ENCODE results near the gene SHQ1.

Gene SHQ1

GRCh38 chr3:72847751-72848702 lies at the start of gene SHQ1:
Gene SHQ1, minus strand, starts transcription at chr3:72848445. Its CDS starts 105 bp downstream, at chr3:72848340.
- DNase-seq = peak; percentile 97

GRCh38 chr3:72897758-72898007 lies 49.4 kb upstream of the SHQ1 start:
- no peak for DNase-seq

GRCh38 chr3:72896996-72897757 lies 48.9 kb upstream of the SHQ1 start:
- no peak for DNase-seq

GRCh38 chr3:72894976-72895552 lies 46.8 kb upstream of the SHQ1 start:
- DNase-seq = no peak

- DNase-seq = no peak
Observed at GRCh38 chr3:72892870-72893269, 44.6 kb upstream of the SHQ1 start.

GRCh38 chr3:72892081-72892775 lies 44.0 kb upstream of the SHQ1 start:
- DNase-seq = no peak

- no peak for DNase-seq
Observed at GRCh38 chr3:72891053-72891855, 43.0 kb upstream of the SHQ1 start.

- DNase-seq = no peak
Observed at GRCh38 chr3:72890166-72890925, 42.1 kb upstream of the SHQ1 start.

- no peak for DNase-seq
Observed at GRCh38 chr3:72889310-72890165, 41.3 kb upstream of the SHQ1 start.

GRCh38 chr3:72888546-72889309 lies 40.5 kb upstream of the SHQ1 start:
- DNase-seq = no peak

GRCh38 chr3:72887705-72888545 lies 39.7 kb upstream of the SHQ1 start, which contains the start of gene GXYLT2:
Gene GXYLT2, plus strand, starts transcription at chr3:72888046. Its CDS starts 188 bp downstream, at chr3:72888234.
- peak; percentile 16 for DNase-seq

- no peak for DNase-seq
Observed at GRCh38 chr3:72887343-72887704, 39.1 kb upstream of the SHQ1 start.

GRCh38 chr3:72872183-72872582 lies 23.9 kb upstream of the SHQ1 start:
- no peak for DNase-seq

- no peak for DNase-seq
Observed at GRCh38 chr3:72862314-72863090, 14.3 kb upstream of the SHQ1 start.

GRCh38 chr3:72860846-72861245 lies 12.6 kb upstream of the SHQ1 start:
- DNase-seq = no peak

GRCh38 chr3:72860053-72860452 lies 11.8 kb upstream of the SHQ1 start:
- DNase-seq = no peak

GRCh38 chr3:72855001-72855400 lies 6.8 kb upstream of the SHQ1 start:
- DNase-seq = no peak

GRCh38 chr3:72848703-72849081 lies 447 bp upstream of the SHQ1 start:
- peak; percentile 32 for DNase-seq
